H1 (cell line): ENCODE results near the gene CAP2. TPM values are rescaled to one million over a fixed set of nuclear protein-coding genes. Genes with fewer than 3 reads are reported as not detected.

Experiments
- CTCF ChIA-PET: fragments of 300-600 bp; sonication (Branson Sonifier 250); formaldehyde crosslinking; loops from one replicate; lab custom pipeline; 2021; ENCODE audit not compliant: partially characterized antibody; lab: Charles Lee
- POLR2A ChIA-PET: fragments of 300-600 bp; sonication (Branson Sonifier 250); formaldehyde crosslinking; loops from one replicate; lab custom pipeline; 2021; ENCODE audit warnings: inconsistent platforms; ENCODE audit not compliant: partially characterized antibody; lab: Charles Lee
- DNase-seq, 2 experiments: peaks; one replicate each; pipeline versions ENCODE4 v3.0.0 to v3.0.0-alpha.2; 2010 to 2022; ENCODE audit warnings: low spot score in 2 of 2, low read depth in 1 of 2, mixed read lengths in 1 of 2
- FAIRE-seq: peaks from 2 replicates; lab custom pipeline; 2011; peaks lifted over from hg19 to GRCh38; lab: Jason Lieb, UNC
- H2AFZ ChIP-seq: 2 replicates; pipeline ENCODE4 v1.8.1; 2012; ENCODE audit warnings: low read length, inconsistent platforms
- H2AK5ac ChIP-seq: 2 replicates; pipeline ENCODE4 v1.6.1; 2013; ENCODE audit warnings: low read depth, low read length
- H2BK120ac ChIP-seq: replicated peaks from 2 replicates; pipeline ENCODE3; 2013; ENCODE audit warnings: low read depth, low read length, inconsistent platforms
- H2BK12ac ChIP-seq: 2 replicates; pipeline ENCODE4 v1.6.1; 2013; ENCODE audit warnings: low read depth, low read length
- H2BK15ac ChIP-seq: 2 replicates; pipeline ENCODE4 v1.6.1; 2013; ENCODE audit warnings: low read length
- H2BK20ac ChIP-seq: 2 replicates; pipeline ENCODE4 v1.6.1; 2013; ENCODE audit warnings: low read length
- H2BK5ac ChIP-seq: 2 replicates; pipeline ENCODE4 v1.6.1; 2013; ENCODE audit warnings: low read depth, low read length
- H3K14ac ChIP-seq: 2 replicates; pipeline ENCODE4 v1.6.1; 2013; ENCODE audit warnings: inconsistent platforms; ENCODE audit not compliant: insufficient read length
- H3K18ac ChIP-seq: 2 replicates; pipeline ENCODE4 v1.6.1; 2013; ENCODE audit warnings: low read length; ENCODE audit errors: extremely low read depth
- H3K23ac ChIP-seq: 2 replicates; pipeline ENCODE4 v1.6.1; 2013; ENCODE audit warnings: inconsistent platforms; ENCODE audit not compliant: insufficient read length
- H3K23me2 ChIP-seq: 2 replicates; pipeline ENCODE4 v1.6.1; 2013; ENCODE audit warnings: low read depth, low read length
- H3K27ac ChIP-seq: 2 replicates; pipeline ENCODE4 v1.6.1; 2011; ENCODE audit warnings: low read depth, low read length, inconsistent platforms
- H3K27me3 ChIP-seq, 4 experiments: replicated peaks in 1 of 4; 1 replicate in 1 of 4; 2 replicates in 3 of 4; pipeline versions ENCODE4 v1.6.1 to v1.8.1; 2011 to 2013; ENCODE audit warnings: low read length in 3 of 4, mild to moderate bottlenecking in 3 of 4, inconsistent platforms in 2 of 4, mixed read lengths in 2 of 4, moderate library complexity in 1 of 4; ENCODE audit not compliant: control insufficient read depth in 3 of 4, insufficient read depth in 3 of 4; ENCODE audit errors: extremely low read depth in 1 of 4
- H3K36me3 ChIP-seq, 4 experiments: 2 replicates each; pipeline versions ENCODE4 v1.6.1 to v1.8.1; 2011 to 2013; ENCODE audit warnings: mild to moderate bottlenecking in 4 of 4, low read length in 3 of 4, moderate library complexity in 2 of 4, control low read depth in 1 of 4, inconsistent platforms in 1 of 4; ENCODE audit not compliant: insufficient read depth in 4 of 4, control insufficient read depth in 2 of 4
- H3K4ac ChIP-seq: replicated peaks from 2 replicates; pipeline ENCODE3; 2013; ENCODE audit warnings: low read length, low read depth, mixed read lengths, inconsistent platforms; ENCODE audit not compliant: insufficient read length
- H3K4me1 ChIP-seq, 4 experiments: replicated peaks in 1 of 4; 1 replicate in 1 of 4; 2 replicates in 3 of 4; pipeline versions ENCODE4 v1.6.1 to v1.8.1; 2011 to 2013; ENCODE audit warnings: low read length in 3 of 4, inconsistent platforms in 2 of 4, mixed read lengths in 1 of 4; ENCODE audit not compliant: insufficient read depth in 4 of 4, control insufficient read depth in 3 of 4
- H3K4me2 ChIP-seq, 2 experiments: 2 replicates each; pipeline versions ENCODE4 v1.6.1 to v1.8.1; 2011 to 2013; ENCODE audit warnings: low read depth in 2 of 2, low read length in 2 of 2, control low read depth in 1 of 2, inconsistent platforms in 1 of 2, mild to moderate bottlenecking in 1 of 2; ENCODE audit not compliant: insufficient read depth in 1 of 2
- H3K4me3 ChIP-seq, 4 experiments: fragments of 200-600, 300-600 bp in 1 of 4; sonication (generic), shearing (Covaris generic), sonication (Bioruptor Twin) in 1 of 4; 2 replicates each; pipeline versions ENCODE4 v1.5.1 to v1.8.1; 2011 to 2016; ENCODE audit warnings: low read length in 4 of 4, low read depth in 3 of 4, control low read depth in 2 of 4, inconsistent platforms in 2 of 4, mild to moderate bottlenecking in 2 of 4, mixed read lengths in 1 of 4, moderate library complexity in 1 of 4; ENCODE audit not compliant: insufficient read depth in 2 of 4; ENCODE audit errors: extremely low read depth in 1 of 4
- H3K56ac ChIP-seq: replicated peaks from 2 replicates; pipeline ENCODE3; 2013; ENCODE audit warnings: low read depth, mild to moderate bottlenecking, mixed read lengths, low read length, inconsistent platforms; ENCODE audit not compliant: insufficient read length
- H3K79me1 ChIP-seq: 2 replicates; pipeline ENCODE4 v1.6.1; 2013; ENCODE audit warnings: low read depth, low read length, control low read depth
- H3K79me2 ChIP-seq, 2 experiments: 2 replicates each; pipeline versions ENCODE4 v1.6.1 to v1.8.1; 2012 to 2013; ENCODE audit warnings: low read length in 2 of 2, mild to moderate bottlenecking in 2 of 2, inconsistent platforms in 1 of 2; ENCODE audit not compliant: insufficient read depth in 2 of 2, control insufficient read depth in 1 of 2
- H3K9ac ChIP-seq, 4 experiments: replicated peaks in 1 of 4; 1 replicate in 1 of 4; 2 replicates in 3 of 4; pipeline versions ENCODE4 v1.6.1 to v1.8.1; 2011 to 2013; ENCODE audit warnings: low read depth in 3 of 4, low read length in 3 of 4, control low read depth in 2 of 4, mild to moderate bottlenecking in 2 of 4, moderate library complexity in 2 of 4, inconsistent platforms in 1 of 4; ENCODE audit errors: extremely low read depth in 1 of 4
- H3K9me3 ChIP-seq, 2 experiments: 2 replicates each; pipeline versions ENCODE4 v1.6.1 to v1.8.1; 2012 to 2013; ENCODE audit warnings: mild to moderate bottlenecking in 2 of 2, moderate library complexity in 2 of 2, control low read depth in 1 of 2, inconsistent platforms in 1 of 2, low read depth in 1 of 2, low read length in 1 of 2, mixed read lengths in 1 of 2; ENCODE audit not compliant: insufficient read depth in 2 of 2
- H4K20me1 ChIP-seq, 2 experiments: replicated peaks in 1 of 2; 2 replicates each; pipeline versions ENCODE3 to v1.8.1; 2011 to 2013; ENCODE audit warnings: inconsistent platforms in 2 of 2, low read length in 2 of 2, mild to moderate bottlenecking in 1 of 2; ENCODE audit not compliant: insufficient read depth in 2 of 2, control insufficient read depth in 1 of 2
- H4K5ac ChIP-seq: 2 replicates; pipeline ENCODE4 v1.6.1; 2013; ENCODE audit warnings: low read length, low read depth, mixed read lengths, inconsistent platforms; ENCODE audit not compliant: insufficient read length
- H4K8ac ChIP-seq: 2 replicates; pipeline ENCODE4 v1.8.0; 2013; ENCODE audit warnings: mild to moderate bottlenecking, moderate library complexity, low read length, inconsistent platforms; ENCODE audit not compliant: insufficient read depth; ENCODE audit errors: extremely low read depth
- H4K91ac ChIP-seq: replicated peaks from 2 replicates; pipeline ENCODE3; 2013; ENCODE audit warnings: low read length, mixed read lengths, inconsistent platforms; ENCODE audit not compliant: insufficient read length
- CBX8 ChIP-seq: fragments of 300-800, 300-1000 bp; sonication (generic); IDR thresholded peaks from 2 replicates; pipeline ENCODE4 v1.7.1; 2016; ENCODE audit warnings: low read depth, low read length, borderline replicate concordance
- KDM5A ChIP-seq: fragments of 200-600 bp; IDR thresholded peaks from 2 replicates; pipeline ENCODE4 v1.7.1; 2012; ENCODE audit warnings: mild to moderate bottlenecking, low read length, inconsistent platforms, mixed read lengths
- POLR2A ChIP-seq, 2 experiments: IDR thresholded peaks; 1 replicate in 1 of 2; 2 replicates in 1 of 2; pipeline ENCODE4 v1.6.1; 2011; ENCODE audit warnings: low read depth in 2 of 2, low read length in 2 of 2, mild to moderate bottlenecking in 2 of 2; ENCODE audit errors: control extremely low read depth in 1 of 2
- SUZ12 ChIP-seq: fragments of 200-600 bp; sonication (generic); IDR thresholded peaks from 2 replicates; pipeline ENCODE4 v1.6.1; 2012; ENCODE audit warnings: mild to moderate bottlenecking, inconsistent platforms, low read length, moderate library complexity, mixed read lengths
- WGBS, 2 experiments: shearing (Covaris generic) in 1 of 2; methylation state at CpG; one replicate each; pipeline versions ENCODE4 v1.1.6 to v1.1.7; 2013 to 2015; ENCODE audit warnings: low lambda C conversion rate in 2 of 2, mixed read lengths in 2 of 2, inconsistent platforms in 1 of 2, low coverage in 1 of 2, missing lambda C conversion rate in 1 of 2; ENCODE audit not compliant: insufficient replicate concordance in 2 of 2, insufficient coverage in 1 of 2, insufficient read length in 1 of 2; ENCODE audit errors: extremely low coverage in 1 of 2, missing lambda C conversion rate in 1 of 2; 5-methylcytosine and 5-hydroxymethylcytosine counted together
- polyA plus RNA-seq, 7 experiments: library from polyadenylated mRNA; depleted of rRNA in 3 of 7; stranded (reverse) in 5 of 7; unstranded in 2 of 7; fragments of >200 nt in 5 of 7; fragments of 200-250 nt in 2 of 7; gene quantifications; 1 replicate in 5 of 7; 2 replicates in 1 of 7; 4 replicates in 1 of 7; pipeline versions ENCODE4 v1.2.1 to v1.2.3, GENCODE V29; 2011 to 2013; ENCODE audit warnings: missing spikeins in 2 of 7, mixed read lengths in 2 of 7
- total RNA-seq: library from RNA; stranded (reverse); fragmentation: NEBNext Ultra II Directional; extraction: Animal tissue kit (Norgen Biotek cat#: 25700); gene quantifications from 2 replicates; pipeline ENCODE4 v1.2.1, GENCODE V29; 2021

The CAP2 gene
- total and polyA plus RNA-seq, 2 of the 8 experiments (the other 6 are each of a cell fraction or from before 2014, with no cell fraction given) = 7.2 to 10.0 TPM

GRCh38 chr6:17413313-17413750, 19.9 kb downstream of the CAP2 start:
- H2AK5ac ChIP-seq = no peak overlapping the region
- H3K4me2 ChIP-seq = no peak overlapping the region
- no peaks in the 10 kb centered on the region for H3K23me2 ChIP-seq
- H3K4me1 ChIP-seq = peaks cover 0 to 5% (median 3%) of the 10 kb centered on the region in 4 experiments; a peak in 4 of 7 replicates
- H2BK12ac ChIP-seq = no peak overlapping the region
- peaks cover 3% of the 10 kb centered on the region; the same call in 1 of the 2 replicates for H3K79me1 ChIP-seq
- FAIRE-seq = no peak
- H3K23ac ChIP-seq = no peak overlapping the region
- no peak for DNase-seq
- no peak overlapping the region for H4K8ac ChIP-seq
- no peak overlapping the region for H3K4me3 ChIP-seq
- H2AFZ ChIP-seq = no peak overlapping the region
- no peak overlapping the region for H3K9ac ChIP-seq
- H4K20me1 ChIP-seq = no peaks in the 10 kb centered on the region
- H2BK5ac ChIP-seq = no peak overlapping the region
- H2BK20ac ChIP-seq = no peak overlapping the region
- no peak overlapping the region for H3K14ac ChIP-seq
- H4K5ac ChIP-seq = no peak overlapping the region
- no peak overlapping the region for H3K4ac ChIP-seq
- H3K56ac ChIP-seq = no peak overlapping the region
- H4K91ac ChIP-seq = no peak overlapping the region
- peaks cover 5 to 8% of the 10 kb centered on the region in 2 experiments; a peak in 2 of 4 replicates for H3K9me3 ChIP-seq
- no peak overlapping the region for H3K27ac ChIP-seq
- H3K18ac ChIP-seq = no peak overlapping the region
- TF ChIP-seq KDM5A (no peak), SUZ12 (no peak), POLR2A (IDR thresholded peaks at IDR 0.05; ENCODE audit: control extremely low read depth in 1 of 2, low read depth in 2 of 2, low read length in 2 of 2) (no peak), CBX8 (no peak)
- H2BK120ac ChIP-seq = no peak overlapping the region
- 90% methylated on average over 5 of the region's 5 CpGs; no CpG with 5 or more reads in 1 of the 2 experiments for WGBS, 2 experiments
- H3K27me3 ChIP-seq = no peaks in the 10 kb centered on the region
- no peak overlapping the region for H2BK15ac ChIP-seq
- no peaks in the 10 kb centered on the region for H3K36me3 ChIP-seq
- CTCF ChIA-PET = interaction anchor here (1.1 kb wide), 1 partner anchor 9 kb away, joined by 4 read pairs; no protein-coding TSS in a partner anchor
- peaks cover 0 to 16% of the 10 kb centered on the region in 2 experiments; a peak in 1 of 4 replicates for H3K79me2 ChIP-seq
- POLR2A ChIA-PET = no interaction called here
